Eye (tissue), 1 donor: ENCODE results near the gene VAMP5.
"Not testable (repeated sequence)": the region's sequence is repeated elsewhere in the genome, so short reads cannot be mapped to it uniquely, and the experiment has no call there.

Experiments used
- DNase-seq: peaks from one replicate; pipeline ENCODE4 v3.0.0-alpha.2; 2015

Gene VAMP5, protein sequence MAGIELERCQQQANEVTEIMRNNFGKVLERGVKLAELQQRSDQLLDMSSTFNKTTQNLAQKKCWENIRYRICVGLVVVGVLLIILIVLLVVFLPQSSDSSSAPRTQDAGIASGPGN

DNA sequence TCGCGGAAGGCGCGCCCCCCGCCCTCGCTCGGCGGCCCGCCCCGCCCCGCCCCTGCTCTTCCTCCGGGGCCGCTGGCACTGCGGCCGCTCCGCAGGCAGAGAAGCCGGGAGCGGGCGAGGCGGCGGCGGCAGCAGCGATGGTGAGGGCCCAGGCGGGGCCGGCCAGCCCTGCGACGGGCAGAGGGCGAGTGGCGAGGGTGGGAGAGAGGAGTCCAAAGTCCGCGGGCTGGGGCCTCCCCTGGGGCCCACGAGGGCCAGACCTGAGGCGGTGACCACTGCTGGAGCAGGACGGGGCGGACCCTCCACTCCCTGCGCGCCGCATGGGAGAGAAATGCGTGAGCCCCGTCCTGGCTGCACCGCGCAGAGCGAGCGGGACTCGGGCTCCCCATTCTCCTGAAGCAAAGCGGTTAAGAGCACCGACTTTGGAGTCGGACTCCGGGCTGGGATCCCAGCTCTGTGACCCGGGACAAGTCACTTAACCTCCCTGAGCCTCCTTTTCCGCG is at the start of gene VAMP5:
VAMP5 (plus strand) TSS at position 78 of the 503 bp plus-strand sequence; CDS start at position 138, 60 bp downstream.
- peak; percentile 50 for DNase-seq

DNA sequence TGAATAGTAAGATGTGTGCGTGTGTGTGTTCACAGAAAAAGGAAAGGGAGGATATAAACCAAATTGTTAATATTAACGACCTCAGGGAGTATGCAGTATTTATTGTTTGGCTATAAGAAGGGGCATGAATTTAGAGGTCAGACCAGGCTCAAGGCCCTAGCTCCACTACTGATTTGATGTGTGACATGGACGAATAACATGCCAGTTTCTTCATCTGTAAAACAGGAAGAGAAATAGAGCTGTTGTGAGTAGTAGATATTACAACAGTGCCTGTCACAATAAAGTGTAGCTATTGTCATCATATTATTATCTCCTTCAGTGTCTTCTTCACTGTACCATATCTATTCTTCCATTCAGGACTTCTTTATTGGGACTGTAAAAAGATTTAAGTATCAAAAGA is 49.4 kb upstream of the VAMP5 start:
- DNase-seq, result no peak

DNA sequence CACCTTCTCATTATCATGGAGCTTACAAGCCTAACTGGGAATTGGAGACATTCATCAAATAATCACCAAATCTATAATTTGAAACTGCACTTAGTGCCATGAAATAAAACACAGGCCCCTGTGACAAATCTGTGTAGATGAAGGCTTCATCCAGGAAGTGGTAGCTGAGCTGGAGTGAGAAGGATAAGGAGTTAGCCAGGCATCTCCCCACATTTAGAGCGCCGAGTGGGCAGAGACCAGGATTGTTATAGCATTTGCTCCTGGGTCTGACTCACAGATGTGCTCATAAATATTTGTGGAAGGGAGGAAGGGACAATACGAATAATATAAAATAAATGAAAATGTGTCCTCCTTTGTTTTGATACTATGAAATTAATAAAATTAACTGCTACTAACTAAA is 47.8 kb upstream of the VAMP5 start:
- peak; percentile 30 for DNase-seq

DNA sequence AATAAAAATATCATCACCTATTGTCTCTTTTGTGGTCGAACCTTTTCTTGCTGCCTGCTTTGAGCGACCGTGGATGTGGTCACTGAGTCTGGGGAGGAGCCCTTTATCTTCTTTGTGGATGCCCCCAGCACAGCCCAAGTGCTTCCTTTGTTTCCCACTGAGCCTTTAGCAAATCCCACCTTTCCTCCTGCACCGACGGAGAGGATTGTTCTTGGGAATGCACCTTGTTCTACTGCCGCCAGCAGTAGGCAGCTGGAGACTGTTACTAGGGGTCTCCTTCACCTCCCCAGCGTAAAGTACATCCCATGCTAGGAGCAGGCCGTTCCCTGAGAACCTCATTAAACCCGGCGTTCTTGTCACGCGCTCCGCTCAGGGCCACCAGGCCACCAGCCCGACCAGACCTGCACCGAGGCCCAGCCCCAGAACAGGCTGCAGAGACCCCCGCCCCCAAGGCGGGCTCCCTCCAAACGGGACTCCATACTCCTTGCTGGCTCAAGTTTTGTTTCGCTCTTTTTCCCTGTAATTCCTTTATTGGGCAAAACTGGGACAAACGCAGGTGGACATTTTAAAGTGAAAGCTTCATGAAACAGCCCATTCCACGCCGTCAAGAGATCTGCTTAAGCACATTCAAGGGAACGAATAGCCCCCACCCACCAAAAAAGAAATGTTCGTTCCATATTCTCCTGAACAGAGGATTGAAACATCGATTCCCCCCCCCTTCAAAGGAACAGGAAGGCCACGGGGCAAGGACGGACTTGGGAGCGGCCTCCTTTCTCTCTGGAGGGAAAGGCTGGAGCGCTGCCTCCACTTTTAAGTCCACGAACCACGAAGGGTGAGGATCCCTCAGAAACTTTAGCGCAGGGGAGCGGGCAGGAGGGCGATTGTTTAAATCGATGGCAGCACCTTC is 46.4 kb upstream of the VAMP5 start:
- peak; percentile 91 for DNase-seq

DNA sequence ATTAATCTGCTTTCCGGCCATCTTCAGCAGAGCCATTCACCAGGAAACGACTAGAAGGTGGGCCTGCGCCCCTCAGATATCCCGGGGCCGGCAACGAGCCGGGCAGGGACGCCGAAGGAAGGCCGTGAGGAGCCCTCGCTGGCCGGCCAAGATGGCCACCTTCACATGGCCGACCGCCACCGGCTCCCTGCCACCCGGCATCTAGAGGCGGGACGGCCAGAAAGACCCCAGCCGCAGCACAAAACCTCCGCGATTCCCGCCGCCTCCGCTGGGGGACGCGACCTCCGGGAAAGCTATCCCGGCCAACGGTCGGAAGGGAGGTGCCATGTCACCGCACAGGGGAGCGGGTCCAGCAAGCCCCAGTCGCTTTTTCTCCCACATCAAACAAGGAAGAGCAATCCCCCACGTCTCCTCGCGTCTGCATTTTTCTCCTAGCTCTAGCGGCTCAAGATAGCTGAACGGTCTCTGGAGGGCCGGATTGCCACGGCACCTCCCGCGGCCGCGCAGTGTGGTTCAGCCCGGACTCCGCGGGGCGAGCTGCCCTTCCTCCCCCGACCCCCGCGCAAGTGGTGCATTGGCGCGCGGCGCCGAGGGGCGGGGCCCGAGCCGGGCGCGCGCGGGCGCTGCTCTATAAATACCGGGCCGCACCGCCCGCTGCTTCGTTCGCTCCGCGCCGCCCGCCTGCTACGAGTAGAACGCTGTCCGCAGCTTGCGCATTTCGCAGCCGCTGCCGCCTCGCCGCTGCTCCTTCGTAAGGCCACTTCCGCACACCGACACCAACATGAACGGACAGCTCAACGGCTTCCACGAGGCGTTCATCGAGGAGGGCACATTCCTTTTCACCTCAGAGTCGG is 45.5 kb upstream of the VAMP5 start, which contains the start of gene MAT2A:
MAT2A (plus strand) TSS at position 662 of the 854 bp plus-strand sequence; CDS start at position 782, 120 bp downstream.
- peak; percentile 98 for DNase-seq

DNA sequence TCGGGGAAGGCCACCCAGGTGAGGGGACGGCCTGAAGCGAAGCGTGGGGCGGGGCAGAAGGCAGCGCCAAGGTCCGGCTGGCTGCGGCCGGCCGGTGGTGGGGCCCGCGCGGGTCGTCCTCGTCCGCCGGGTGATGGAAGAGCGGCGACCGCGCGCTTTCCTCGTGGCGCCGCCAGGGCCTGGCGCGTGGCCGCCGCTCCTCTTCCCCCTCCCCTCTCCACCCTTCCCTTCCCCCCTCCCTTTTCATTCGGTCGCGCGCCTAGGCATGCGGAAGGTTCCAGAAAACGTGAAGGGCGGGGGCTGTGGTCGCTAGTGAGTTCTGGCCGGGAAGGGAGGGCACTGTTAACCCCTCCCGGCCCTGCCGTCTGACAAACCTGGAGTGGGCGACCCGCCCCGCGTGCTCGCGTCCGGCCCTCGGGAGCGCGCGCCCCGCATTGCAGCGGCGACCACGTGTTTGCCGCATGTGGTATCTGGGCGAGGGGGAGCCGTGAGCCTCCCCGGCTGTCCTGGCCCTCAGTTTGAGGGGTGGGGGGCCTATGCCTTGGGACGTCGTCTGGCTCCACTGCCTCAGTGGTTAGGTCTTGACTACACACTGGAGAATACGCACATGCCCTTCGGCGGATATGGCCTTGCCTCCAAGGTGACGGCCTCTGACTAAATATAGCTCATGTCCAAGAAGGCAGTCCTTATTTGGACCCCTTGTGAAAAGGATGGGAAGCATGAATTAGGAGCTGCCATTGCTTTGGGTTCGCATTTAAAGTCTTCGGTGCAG is 44.7 kb upstream of the VAMP5 start:
- peak; percentile 90 for DNase-seq

DNA sequence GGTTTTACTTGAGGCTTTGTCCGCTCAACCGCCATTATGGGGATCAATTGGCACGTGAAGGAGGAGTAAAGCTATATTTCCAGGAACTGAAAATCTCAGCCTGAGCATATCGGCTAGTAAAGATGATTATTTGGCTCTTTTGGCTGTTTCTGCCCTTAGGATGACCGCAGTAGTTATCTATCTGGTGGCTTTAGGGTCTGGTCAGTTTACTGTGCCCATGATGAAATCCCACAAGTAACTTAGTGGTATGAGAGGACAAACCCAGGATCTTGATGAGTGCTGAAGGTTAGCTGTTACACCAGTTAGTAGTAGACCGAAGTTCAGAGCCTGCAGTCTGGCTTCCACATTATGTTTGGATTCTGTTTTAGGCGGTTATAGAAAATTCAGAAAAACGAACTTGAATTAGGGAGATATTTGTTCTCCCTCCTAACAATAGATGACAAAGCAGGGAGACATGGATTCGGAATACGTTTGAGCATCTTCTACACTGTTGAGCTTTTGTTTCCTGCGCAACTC is 44.0 kb upstream of the VAMP5 start:
- no peak for DNase-seq

DNA sequence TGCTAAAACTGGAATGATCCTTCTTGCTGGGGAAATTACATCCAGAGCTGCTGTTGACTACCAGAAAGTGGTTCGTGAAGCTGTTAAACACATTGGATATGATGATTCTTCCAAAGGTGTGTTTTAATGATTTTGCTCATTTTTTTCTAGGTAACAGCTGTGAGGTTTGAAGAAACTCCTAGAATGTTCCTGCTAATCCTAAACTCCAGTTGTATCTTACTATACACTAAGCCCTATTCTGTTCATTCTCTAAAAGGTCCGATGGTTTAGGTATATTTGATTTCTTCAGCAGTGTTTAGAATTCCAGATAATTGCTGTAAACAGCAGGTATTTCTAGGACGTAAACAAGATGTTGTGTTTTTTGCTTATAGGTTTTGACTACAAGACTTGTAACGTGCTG is 43.0 kb upstream of the VAMP5 start:
- DNase-seq, result no peak

DNA sequence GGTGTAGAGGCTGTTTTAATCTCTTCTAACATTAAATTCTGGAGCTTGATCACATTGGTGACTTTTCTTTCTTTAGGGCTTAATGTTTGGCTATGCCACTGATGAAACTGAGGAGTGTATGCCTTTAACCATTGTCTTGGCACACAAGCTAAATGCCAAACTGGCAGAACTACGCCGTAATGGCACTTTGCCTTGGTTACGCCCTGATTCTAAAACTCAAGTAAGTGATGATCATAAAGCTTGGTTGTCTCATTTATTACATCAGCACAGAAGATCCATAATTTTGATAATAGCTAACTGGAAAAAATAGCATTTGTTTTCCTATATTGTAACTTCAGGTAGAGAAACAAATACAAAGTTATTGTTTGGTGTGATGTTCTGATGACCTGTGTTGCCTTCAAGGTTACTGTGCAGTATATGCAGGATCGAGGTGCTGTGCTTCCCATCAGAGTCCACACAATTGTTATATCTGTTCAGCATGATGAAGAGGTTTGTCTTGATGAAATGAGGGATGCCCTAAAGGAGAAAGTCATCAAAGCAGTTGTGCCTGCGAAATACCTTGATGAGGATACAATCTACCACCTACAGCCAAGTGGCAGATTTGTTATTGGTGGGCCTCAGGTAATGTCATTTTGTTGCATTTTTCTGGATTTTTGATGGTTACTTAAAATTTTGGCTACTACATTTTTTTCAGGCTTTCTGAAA is 42.3 kb upstream of the VAMP5 start:
- DNase-seq, result no peak

DNA sequence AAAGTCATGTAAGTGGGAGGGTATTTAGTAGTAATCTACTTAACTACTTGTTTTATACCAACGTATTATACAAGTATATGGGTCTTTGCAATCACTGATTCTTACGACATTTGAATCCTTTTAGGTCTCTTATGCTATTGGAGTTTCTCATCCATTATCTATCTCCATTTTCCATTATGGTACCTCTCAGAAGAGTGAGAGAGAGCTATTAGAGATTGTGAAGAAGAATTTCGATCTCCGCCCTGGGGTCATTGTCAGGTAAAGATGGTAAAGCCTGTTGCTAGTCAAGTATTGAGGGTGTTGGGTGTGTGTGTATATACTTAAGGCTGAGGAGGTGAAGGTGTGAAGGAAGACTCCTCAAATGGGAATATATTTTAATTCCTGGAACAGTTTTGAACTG is 41.5 kb upstream of the VAMP5 start:
- DNase-seq, result no peak

DNA sequence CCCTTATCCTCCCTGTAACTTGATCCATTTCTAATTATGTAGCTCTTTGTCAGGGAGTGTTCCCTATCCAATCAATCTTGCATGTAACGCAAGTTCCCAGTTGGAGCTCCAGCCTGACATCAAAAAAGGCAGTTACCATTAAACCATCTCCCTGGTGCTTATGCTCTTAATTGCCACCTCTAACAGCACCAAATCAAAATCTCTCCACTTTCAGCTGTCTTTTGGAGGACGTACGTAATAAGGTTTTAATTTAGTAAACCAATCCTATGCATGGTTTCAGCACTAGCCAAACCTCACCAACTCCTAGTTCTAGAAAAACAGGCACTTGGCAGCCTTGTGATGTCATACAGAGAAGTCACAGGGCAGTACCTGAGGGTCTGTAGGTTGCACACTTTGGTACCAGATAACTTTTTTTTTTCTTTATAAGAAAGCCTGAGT is 40.0 kb upstream of the VAMP5 start:
- not testable (repeated sequence) for DNase-seq

DNA sequence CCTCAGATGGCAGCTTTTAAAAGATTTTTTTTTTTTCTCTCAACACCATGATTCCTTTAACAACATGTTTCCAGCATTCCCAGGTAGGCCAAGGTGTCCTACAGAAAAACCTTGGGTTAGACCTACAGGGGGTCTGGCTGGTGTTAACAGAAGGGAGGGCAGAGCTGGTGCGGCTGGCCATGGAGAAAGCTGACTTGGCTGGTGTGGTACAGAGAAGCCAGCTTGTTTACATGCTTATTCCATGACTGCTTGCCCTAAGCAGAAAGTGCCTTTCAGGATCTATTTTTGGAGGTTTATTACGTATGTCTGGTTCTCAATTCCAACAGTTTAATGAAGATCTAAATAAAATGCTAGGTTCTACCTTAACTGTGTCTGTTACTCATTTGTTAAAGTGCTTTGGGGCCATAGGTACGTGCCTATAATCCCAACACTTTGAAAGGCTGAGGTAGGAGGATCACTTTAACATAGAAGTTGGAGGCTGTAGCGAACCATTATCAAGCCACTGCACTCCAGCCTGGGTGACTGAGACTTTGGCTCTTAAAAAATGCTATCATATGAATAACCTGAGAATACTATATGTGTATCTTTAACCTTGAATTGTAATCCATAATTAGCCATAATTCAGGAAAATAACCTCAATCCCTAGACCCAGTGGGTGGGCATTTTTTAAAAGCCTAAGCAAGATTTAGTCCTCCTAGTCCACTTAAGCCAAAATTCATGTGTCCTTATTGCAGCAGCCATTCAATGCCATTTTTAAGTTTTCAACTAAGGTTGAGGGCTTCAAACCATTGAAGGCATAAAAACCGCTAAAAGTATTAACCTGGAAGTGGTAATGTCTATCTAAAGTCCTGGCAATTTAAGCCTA is 39.1 kb upstream of the VAMP5 start:
- not testable (repeated sequence) for DNase-seq

DNA sequence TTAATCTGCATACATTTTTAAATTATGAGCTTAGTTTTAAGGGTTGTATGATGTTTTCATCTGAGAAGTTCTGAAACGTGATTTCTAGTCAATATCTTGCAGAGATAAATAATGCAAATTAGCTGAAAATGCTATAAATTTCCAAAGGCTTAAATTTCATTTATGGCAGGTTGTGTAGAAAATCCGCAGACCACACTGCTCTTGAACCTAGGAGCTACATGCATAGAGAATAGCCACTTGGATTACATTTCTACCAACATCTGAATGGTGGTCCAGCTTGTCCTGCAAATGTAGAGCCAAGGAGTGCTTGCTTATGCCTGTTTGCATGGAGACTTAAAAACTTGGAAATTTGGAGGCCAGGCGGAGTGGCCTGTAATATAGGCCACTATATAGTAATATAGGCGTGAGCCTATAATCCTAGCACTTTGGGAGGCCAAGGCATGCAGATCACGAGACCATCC is 38.4 kb upstream of the VAMP5 start:
- no peak for DNase-seq

DNA sequence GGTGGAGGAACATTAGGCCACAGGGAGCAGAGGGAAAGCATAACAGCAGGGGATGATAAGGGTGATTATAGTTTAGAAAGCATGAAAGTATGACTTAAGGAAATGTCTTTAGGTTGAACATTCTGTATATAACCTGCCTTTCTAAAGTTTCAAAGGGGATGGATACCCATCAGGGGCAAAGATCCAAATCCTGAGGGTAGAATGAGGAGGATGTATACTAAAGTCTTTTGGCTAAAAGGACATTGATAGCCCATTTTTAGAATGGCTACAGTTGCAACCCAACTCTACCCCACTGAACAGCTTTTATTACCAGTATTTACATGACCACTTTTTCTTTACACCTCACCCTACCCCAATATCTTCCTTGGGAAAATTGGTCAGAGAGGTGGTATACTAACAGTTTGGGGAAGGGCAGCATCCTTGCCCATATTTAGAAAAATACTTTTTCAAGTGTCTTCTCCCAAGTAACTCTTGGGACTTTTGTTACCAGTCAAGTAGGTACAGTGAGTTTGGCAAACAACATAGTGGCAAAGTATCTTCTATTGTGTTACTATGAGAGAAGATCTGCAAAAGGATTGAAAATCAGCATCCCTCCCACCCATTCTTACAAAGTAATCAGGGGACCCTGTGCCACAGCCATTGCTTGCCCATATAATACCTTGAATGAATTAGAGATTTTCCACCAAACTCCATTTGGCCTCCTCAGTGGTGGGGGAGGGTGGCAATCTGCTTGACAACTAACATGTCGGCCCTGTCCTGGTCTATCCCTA is 37.0 kb upstream of the VAMP5 start:
- DNase-seq, result no peak

DNA sequence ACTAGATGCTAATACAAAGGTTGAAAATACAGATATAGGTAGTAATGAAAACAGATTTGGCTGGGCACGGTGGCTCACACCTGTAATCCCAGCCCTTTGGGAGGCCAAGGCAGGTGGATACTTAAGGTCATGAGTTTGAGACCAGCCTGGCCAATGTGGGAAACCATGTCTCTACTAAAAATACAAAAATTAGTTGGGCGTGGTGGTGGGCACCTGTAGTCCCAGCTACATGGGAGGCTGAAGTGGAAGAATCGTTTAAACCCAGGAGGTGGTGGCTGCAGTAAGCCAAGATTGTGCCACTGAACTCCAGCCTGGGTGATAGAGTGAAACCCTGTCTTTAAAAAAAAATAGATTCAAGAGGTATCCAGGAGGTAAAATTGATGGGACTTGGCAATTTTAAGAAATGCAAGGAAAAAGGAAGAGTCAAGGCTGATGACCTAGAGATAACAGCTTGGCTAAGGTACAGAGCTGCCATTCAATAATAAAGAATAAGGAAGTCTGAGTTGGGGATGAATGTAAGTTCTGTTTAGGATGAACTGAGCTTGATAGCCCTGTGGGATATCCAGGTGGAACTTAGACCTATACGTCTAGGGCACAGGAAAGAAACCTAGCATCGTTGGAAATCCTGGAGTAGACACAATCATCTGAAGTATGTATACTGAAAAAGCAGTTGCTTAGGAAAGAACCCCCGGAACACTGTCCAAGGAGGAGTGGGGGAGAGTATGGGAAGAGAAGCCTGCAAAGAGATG is 36.2 kb upstream of the VAMP5 start:
- no peak for DNase-seq

DNA sequence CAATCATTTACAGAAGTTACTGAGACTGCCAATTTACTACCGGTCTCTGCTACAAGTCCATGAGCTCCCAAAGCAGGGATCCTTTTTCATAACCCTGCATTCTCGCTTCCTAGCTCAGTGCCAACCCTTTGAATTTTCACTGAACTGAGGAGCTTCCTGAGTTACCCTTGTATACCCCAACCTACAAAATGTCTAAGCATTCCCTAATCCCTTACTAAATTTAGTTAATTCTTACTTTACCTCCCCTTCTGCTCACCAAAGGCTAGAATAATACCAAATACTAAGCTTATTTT is 35.7 kb upstream of the VAMP5 start:
- no peak for DNase-seq

DNA sequence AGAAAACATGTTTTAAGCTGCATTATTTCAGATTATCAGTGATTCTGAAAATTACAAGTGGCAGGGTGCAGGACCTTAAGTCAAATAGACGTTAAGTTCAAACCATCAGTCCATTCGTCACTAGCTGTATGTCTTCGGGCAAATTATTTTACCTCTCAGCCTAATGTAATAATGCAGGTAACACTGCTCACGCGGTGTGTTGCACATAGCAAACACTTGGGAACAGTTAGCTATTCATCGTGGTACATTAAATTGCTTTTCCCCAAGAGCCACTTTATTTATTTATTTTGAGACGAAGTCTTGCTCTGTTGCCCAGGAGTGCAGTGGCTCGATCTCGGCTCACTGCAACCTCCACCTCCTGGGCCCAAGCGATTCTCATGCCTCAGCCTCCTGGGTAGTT is 35.1 kb upstream of the VAMP5 start:
- DNase-seq, result no peak

DNA sequence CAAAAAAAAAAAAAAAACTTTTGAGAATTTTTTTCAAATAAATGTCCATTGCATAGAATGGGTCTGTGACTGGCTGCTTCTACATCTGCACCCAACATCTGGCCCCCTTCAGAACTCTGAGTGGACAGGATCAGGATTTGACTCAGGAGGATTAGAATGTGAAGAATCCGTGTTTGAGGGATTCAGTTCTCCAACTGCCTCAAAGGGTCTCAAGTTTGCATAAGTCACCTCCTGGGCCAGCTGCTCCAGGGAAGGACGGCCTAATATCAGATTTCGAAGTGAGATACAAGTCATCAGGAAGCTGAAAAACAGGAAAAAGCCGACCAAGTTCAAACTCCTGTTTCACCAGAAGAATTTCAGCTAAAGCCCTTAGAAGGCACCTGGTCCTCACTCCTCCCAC is 34.4 kb upstream of the VAMP5 start:
- DNase-seq, result no peak

DNA sequence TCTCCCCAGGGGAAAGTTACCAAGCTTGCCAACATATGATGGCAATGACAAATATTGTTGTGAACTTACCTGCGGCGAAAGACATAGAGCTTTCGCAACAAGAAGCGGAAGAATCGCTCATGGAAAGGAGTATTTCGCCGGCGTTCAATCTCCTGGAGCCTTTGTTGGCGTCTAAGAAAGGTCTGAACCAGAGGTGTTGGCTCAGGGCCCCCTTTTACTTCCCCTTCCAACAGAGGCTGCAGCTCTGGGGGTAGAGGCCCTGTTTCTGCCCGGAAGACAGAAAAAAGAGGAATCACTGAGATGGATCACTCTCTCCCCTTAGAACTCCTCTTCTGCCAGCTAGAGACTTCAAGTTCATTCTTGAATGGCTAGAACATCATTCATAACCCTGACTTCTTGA is 33.7 kb upstream of the VAMP5 start:
- no peak for DNase-seq
